ENCODE measurements around the gene RECQL5. TPM values are rescaled to one million over a fixed set of nuclear protein-coding genes. Genes with fewer than 3 reads are reported as not detected.

The RECQL5 gene
- total RNA-seq, 1 experiment from 2014 or later, result 46.1 TPM

GRCh38 chr17:75692976-75693375 lies 26.0 kb upstream of the RECQL5 start:
- H3K9me3 ChIP-seq (ENCODE audit: control insufficient read depth, insufficient read depth, low read depth, low read length), result no peaks in the 10 kb centered on the region
- BruUV-seq (replicated peaks), result no TSS peak
- TF ChIP-seq TCF7L2 (IDR thresholded peaks at IDR 0.05; ENCODE audit: low read depth, low read length) (no peak), SIN3A (IDR thresholded peaks at IDR 0.05; ENCODE audit: borderline replicate concordance, insufficient read depth, low read depth, low read length) (no peak), CTCF (IDR thresholded peaks at IDR 0.05) (no peak), POLR2AphosphoS5 (IDR thresholded peaks at IDR 0.05; ENCODE audit: low read depth, low read length) (no peak; the same call in 1 of the 2 replicates)
- TF ChIP-seq, protein P1, sequence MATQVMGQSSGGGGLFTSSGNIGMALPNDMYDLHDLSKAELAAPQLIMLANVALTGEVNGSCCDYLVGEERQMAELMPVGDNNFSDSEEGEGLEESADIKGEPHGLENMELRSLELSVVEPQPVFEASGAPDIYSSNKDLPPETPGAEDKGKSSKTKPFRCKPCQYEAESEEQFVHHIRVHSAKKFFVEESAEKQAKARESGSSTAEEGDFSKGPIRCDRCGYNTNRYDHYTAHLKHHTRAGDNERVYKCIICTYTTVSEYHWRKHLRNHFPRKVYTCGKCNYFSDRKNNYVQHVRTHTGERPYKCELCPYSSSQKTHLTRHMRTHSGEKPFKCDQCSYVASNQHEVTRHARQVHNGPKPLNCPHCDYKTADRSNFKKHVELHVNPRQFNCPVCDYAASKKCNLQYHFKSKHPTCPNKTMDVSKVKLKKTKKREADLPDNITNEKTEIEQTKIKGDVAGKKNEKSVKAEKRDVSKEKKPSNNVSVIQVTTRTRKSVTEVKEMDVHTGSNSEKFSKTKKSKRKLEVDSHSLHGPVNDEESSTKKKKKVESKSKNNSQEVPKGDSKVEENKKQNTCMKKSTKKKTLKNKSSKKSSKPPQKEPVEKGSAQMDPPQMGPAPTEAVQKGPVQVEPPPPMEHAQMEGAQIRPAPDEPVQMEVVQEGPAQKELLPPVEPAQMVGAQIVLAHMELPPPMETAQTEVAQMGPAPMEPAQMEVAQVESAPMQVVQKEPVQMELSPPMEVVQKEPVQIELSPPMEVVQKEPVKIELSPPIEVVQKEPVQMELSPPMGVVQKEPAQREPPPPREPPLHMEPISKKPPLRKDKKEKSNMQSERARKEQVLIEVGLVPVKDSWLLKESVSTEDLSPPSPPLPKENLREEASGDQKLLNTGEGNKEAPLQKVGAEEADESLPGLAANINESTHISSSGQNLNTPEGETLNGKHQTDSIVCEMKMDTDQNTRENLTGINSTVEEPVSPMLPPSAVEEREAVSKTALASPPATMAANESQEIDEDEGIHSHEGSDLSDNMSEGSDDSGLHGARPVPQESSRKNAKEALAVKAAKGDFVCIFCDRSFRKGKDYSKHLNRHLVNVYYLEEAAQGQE (IDR thresholded peaks at IDR 0.05; ENCODE audit: insufficient read depth in 1 of 2, low read depth in 2 of 2, low read length in 1 of 2), result no peak
- POLR2A ChIA-PET, result interaction anchor here (0.8 to 1.0 kb wide), 2 partner anchors 18 to 36 kb away, joined by 3 to 5 read pairs; no protein-coding TSS in a partner anchor
- no peaks in the 10 kb centered on the region for H3K27me3 ChIP-seq (ENCODE audit: control insufficient read depth, insufficient read depth, low read length)
- H3K27ac ChIP-seq (ENCODE audit: low read length), result peak overlapping the region; percentile 81
- H3K4me1 ChIP-seq (ENCODE audit: control insufficient read depth, insufficient read depth, low read length), result peaks cover 70% of the 10 kb centered on the region
- peaks cover 2% of the 10 kb centered on the region; the same call in 1 of the 2 replicates for H3K36me3 ChIP-seq (ENCODE audit: control insufficient read depth, insufficient read depth, low read length)
- intact Hi-C loops (cut with micrococcal nuclease; ENCODE audit: unreplicated experiment), result no loop called here
- CTCF ChIA-PET, result interaction anchor here (0.6 to 0.7 kb wide), 2 partner anchors 12 to 370 kb away, joined by 3 to 14 read pairs; no protein-coding TSS in a partner anchor
- no peak overlapping the region for H3K4me3 ChIP-seq (ENCODE audit: low read depth in 2 of 2, low read length in 2 of 2)
- ATAC-seq (peak; percentile 40), DNase-seq (ENCODE audit: low read depth, low spot score) (no peak)
- in situ Hi-C loops (cut with HindIII; ENCODE audit: low pct_unique_long_range_greater_than_20kb, low sequenced_read_pairs), result no loop called here

DNA sequence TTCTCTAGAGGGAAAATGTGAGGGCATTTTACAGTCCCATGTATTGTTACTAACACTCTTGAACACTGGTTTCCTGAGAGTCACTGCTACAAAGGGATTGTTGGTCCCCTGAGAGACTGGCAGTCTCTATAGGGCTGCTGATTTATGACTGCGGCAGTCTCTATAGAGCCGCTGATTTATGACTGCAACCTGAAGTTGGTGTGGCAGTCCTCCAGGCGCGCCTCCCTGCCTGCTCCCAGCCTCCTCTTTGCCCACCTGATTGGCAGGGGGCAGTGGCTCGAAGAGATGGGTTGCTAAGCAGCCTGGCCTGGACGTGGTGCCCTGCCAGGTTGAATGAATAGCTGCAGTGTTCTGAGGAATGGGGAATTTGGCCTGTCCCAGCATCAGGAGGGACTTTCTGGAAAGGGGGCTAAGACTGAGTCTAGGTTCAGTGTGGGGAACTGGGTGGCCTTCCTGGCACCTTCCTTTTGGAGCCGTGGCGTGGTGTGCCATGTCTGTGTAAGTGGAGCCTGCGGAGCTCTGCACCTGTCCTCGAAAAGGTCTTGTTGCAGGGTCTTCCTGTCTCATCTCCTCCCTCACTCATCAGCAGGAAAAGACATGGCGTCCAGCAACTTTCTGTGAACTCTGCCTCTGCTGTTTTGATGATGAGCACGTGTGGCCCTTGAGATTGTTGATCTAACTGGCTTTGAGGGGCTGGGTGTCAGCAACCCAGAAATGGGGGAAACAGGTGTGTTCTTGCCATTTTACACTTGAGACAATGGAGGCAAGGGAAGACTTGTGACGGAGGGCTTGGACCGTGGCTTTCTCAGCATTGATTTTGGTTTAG lies 25.1 kb upstream of the RECQL5 start:
- ChIA-PET CTCF (interaction anchor here (0.6 to 1.1 kb wide), 3 partner anchors 11 to 56 kb away, joined by 3 to 11 read pairs (median 3); no protein-coding TSS in a partner anchor), POLR2A (interaction anchor here (1.0 kb wide), 1 partner anchor 17 kb away, joined by 5 read pairs; no protein-coding TSS in a partner anchor)
- H3K4me1 ChIP-seq (ENCODE audit: control insufficient read depth, insufficient read depth, low read length), result peaks cover 61% of the 10 kb centered on the region
- H3K36me3 ChIP-seq (ENCODE audit: control insufficient read depth, insufficient read depth, low read length), result no peaks in the 10 kb centered on the region; the same call in 1 of the 2 replicates
- no peak for TF ChIP-seq POLR2AphosphoS5 (IDR thresholded peaks at IDR 0.05; ENCODE audit: low read depth, low read length)
- in situ Hi-C loops (cut with HindIII; ENCODE audit: low pct_unique_long_range_greater_than_20kb, low sequenced_read_pairs), result no loop called here
- H3K4me3 ChIP-seq (ENCODE audit: low read depth in 2 of 2, low read length in 2 of 2), result no peak overlapping the region
- H3K27ac ChIP-seq (ENCODE audit: low read length), result peak overlapping the region; percentile 81
- no peaks in the 10 kb centered on the region for H3K9me3 ChIP-seq (ENCODE audit: control insufficient read depth, insufficient read depth, low read depth, low read length)
- DNase-seq (ENCODE audit: low read depth, low spot score), result no peak
- no peak for ATAC-seq
- TSS peak; percentile 31 for BruUV-seq (replicated peaks)
- intact Hi-C loops (cut with micrococcal nuclease; ENCODE audit: unreplicated experiment), result no loop called here
- H3K27me3 ChIP-seq (ENCODE audit: control insufficient read depth, insufficient read depth, low read length), result no peaks in the 10 kb centered on the region
